Panc1 (cell line): ENCODE measurements around the gene PHF21A.

Experiments
- CTCF ChIP-seq: fragments of 450-650 bp; IDR thresholded peaks from 2 replicates; pipeline ENCODE4 v1.5.1; 2017; ENCODE audit warnings: mild to moderate bottlenecking
- POLR2AphosphoS5 ChIP-seq: IDR thresholded peaks from 2 replicates; pipeline ENCODE4 v1.6.1; 2012; ENCODE audit warnings: mild to moderate bottlenecking, low read depth, low read length, moderate library complexity
- REST ChIP-seq, 2 experiments: IDR thresholded peaks; 2 replicates each; pipeline ENCODE4 v1.6.1; 2011 to 2012; ENCODE audit warnings: low read depth in 2 of 2, control low read depth in 1 of 2, low read length in 1 of 2, mild to moderate bottlenecking in 1 of 2, moderate library complexity in 1 of 2; ENCODE audit not compliant: insufficient read depth in 1 of 2
- SIN3A ChIP-seq: IDR thresholded peaks from 2 replicates; pipeline ENCODE4 v1.6.1; 2012; ENCODE audit warnings: low read depth, mild to moderate bottlenecking, low read length, moderate library complexity, borderline replicate concordance; ENCODE audit not compliant: insufficient read depth
- TCF7L2 ChIP-seq: IDR thresholded peaks from 2 replicates; pipeline ENCODE4 v1.6.1; 2011; ENCODE audit warnings: mild to moderate bottlenecking, low read depth, low read length, inconsistent platforms

- TF ChIP-seq POLR2AphosphoS5, result no peak; the same call in 1 of the 2 replicates
- no peak for TF ChIP-seq CTCF
- TF ChIP-seq TCF7L2, result no peak
- no peak for TF ChIP-seq REST (IDR thresholded peaks at IDR 0.05; ENCODE audit: insufficient read depth in 1 of 2, low read depth in 2 of 2, low read length in 1 of 2)
- TF ChIP-seq SIN3A, result no peak
Observed at GRCh38 chr11:46121301-46121723, at the start of gene PHF21A.
